H1 (cell line): ENCODE measurements around the gene KCNQ1OT1. TPM values are rescaled to one million over a fixed set of nuclear protein-coding genes. Genes with fewer than 3 reads are reported as not detected.

Experiments
- CTCF ChIA-PET: fragments of 300-600 bp; sonication (Branson Sonifier 250); formaldehyde crosslinking; loops from one replicate; lab custom pipeline; 2021; ENCODE audit not compliant: partially characterized antibody; lab: Charles Lee
- POLR2A ChIA-PET: fragments of 300-600 bp; sonication (Branson Sonifier 250); formaldehyde crosslinking; loops from one replicate; lab custom pipeline; 2021; ENCODE audit warnings: inconsistent platforms; ENCODE audit not compliant: partially characterized antibody; lab: Charles Lee
- DNase-seq, 2 experiments: peaks; one replicate each; pipeline versions ENCODE4 v3.0.0 to v3.0.0-alpha.2; 2010 to 2022; ENCODE audit warnings: low spot score in 2 of 2, low read depth in 1 of 2, mixed read lengths in 1 of 2
- FAIRE-seq: peaks from 2 replicates; lab custom pipeline; 2011; peaks lifted over from hg19 to GRCh38; lab: Jason Lieb, UNC
- H2AFZ ChIP-seq: 2 replicates; pipeline ENCODE4 v1.8.1; 2012; ENCODE audit warnings: low read length, inconsistent platforms
- H2AK5ac ChIP-seq: 2 replicates; pipeline ENCODE4 v1.6.1; 2013; ENCODE audit warnings: low read depth, low read length
- H2BK120ac ChIP-seq: replicated peaks from 2 replicates; pipeline ENCODE3; 2013; ENCODE audit warnings: low read depth, low read length, inconsistent platforms
- H2BK12ac ChIP-seq: 2 replicates; pipeline ENCODE4 v1.6.1; 2013; ENCODE audit warnings: low read depth, low read length
- H2BK15ac ChIP-seq: 2 replicates; pipeline ENCODE4 v1.6.1; 2013; ENCODE audit warnings: low read length
- H2BK20ac ChIP-seq: 2 replicates; pipeline ENCODE4 v1.6.1; 2013; ENCODE audit warnings: low read length
- H2BK5ac ChIP-seq: 2 replicates; pipeline ENCODE4 v1.6.1; 2013; ENCODE audit warnings: low read depth, low read length
- H3K14ac ChIP-seq: 2 replicates; pipeline ENCODE4 v1.6.1; 2013; ENCODE audit warnings: inconsistent platforms; ENCODE audit not compliant: insufficient read length
- H3K18ac ChIP-seq: 2 replicates; pipeline ENCODE4 v1.6.1; 2013; ENCODE audit warnings: low read length; ENCODE audit errors: extremely low read depth
- H3K23ac ChIP-seq: 2 replicates; pipeline ENCODE4 v1.6.1; 2013; ENCODE audit warnings: inconsistent platforms; ENCODE audit not compliant: insufficient read length
- H3K23me2 ChIP-seq: 2 replicates; pipeline ENCODE4 v1.6.1; 2013; ENCODE audit warnings: low read depth, low read length
- H3K27ac ChIP-seq: 2 replicates; pipeline ENCODE4 v1.6.1; 2011; ENCODE audit warnings: low read depth, low read length, inconsistent platforms
- H3K27me3 ChIP-seq, 4 experiments: replicated peaks in 1 of 4; 1 replicate in 1 of 4; 2 replicates in 3 of 4; pipeline versions ENCODE4 v1.6.1 to v1.8.1; 2011 to 2013; ENCODE audit warnings: low read length in 3 of 4, mild to moderate bottlenecking in 3 of 4, inconsistent platforms in 2 of 4, mixed read lengths in 2 of 4, moderate library complexity in 1 of 4; ENCODE audit not compliant: control insufficient read depth in 3 of 4, insufficient read depth in 3 of 4; ENCODE audit errors: extremely low read depth in 1 of 4
- H3K36me3 ChIP-seq, 4 experiments: 2 replicates each; pipeline versions ENCODE4 v1.6.1 to v1.8.1; 2011 to 2013; ENCODE audit warnings: mild to moderate bottlenecking in 4 of 4, low read length in 3 of 4, moderate library complexity in 2 of 4, control low read depth in 1 of 4, inconsistent platforms in 1 of 4; ENCODE audit not compliant: insufficient read depth in 4 of 4, control insufficient read depth in 2 of 4
- H3K4ac ChIP-seq: replicated peaks from 2 replicates; pipeline ENCODE3; 2013; ENCODE audit warnings: low read length, low read depth, mixed read lengths, inconsistent platforms; ENCODE audit not compliant: insufficient read length
- H3K4me1 ChIP-seq, 4 experiments: replicated peaks in 1 of 4; 1 replicate in 1 of 4; 2 replicates in 3 of 4; pipeline versions ENCODE4 v1.6.1 to v1.8.1; 2011 to 2013; ENCODE audit warnings: low read length in 3 of 4, inconsistent platforms in 2 of 4, mixed read lengths in 1 of 4; ENCODE audit not compliant: insufficient read depth in 4 of 4, control insufficient read depth in 3 of 4
- H3K4me2 ChIP-seq, 2 experiments: 2 replicates each; pipeline versions ENCODE4 v1.6.1 to v1.8.1; 2011 to 2013; ENCODE audit warnings: low read depth in 2 of 2, low read length in 2 of 2, control low read depth in 1 of 2, inconsistent platforms in 1 of 2, mild to moderate bottlenecking in 1 of 2; ENCODE audit not compliant: insufficient read depth in 1 of 2
- H3K4me3 ChIP-seq, 4 experiments: fragments of 200-600, 300-600 bp in 1 of 4; sonication (generic), shearing (Covaris generic), sonication (Bioruptor Twin) in 1 of 4; 2 replicates each; pipeline versions ENCODE4 v1.5.1 to v1.8.1; 2011 to 2016; ENCODE audit warnings: low read length in 4 of 4, low read depth in 3 of 4, control low read depth in 2 of 4, inconsistent platforms in 2 of 4, mild to moderate bottlenecking in 2 of 4, mixed read lengths in 1 of 4, moderate library complexity in 1 of 4; ENCODE audit not compliant: insufficient read depth in 2 of 4; ENCODE audit errors: extremely low read depth in 1 of 4
- H3K56ac ChIP-seq: replicated peaks from 2 replicates; pipeline ENCODE3; 2013; ENCODE audit warnings: low read depth, mild to moderate bottlenecking, mixed read lengths, low read length, inconsistent platforms; ENCODE audit not compliant: insufficient read length
- H3K79me1 ChIP-seq: 2 replicates; pipeline ENCODE4 v1.6.1; 2013; ENCODE audit warnings: low read depth, low read length, control low read depth
- H3K79me2 ChIP-seq, 2 experiments: 2 replicates each; pipeline versions ENCODE4 v1.6.1 to v1.8.1; 2012 to 2013; ENCODE audit warnings: low read length in 2 of 2, mild to moderate bottlenecking in 2 of 2, inconsistent platforms in 1 of 2; ENCODE audit not compliant: insufficient read depth in 2 of 2, control insufficient read depth in 1 of 2
- H3K9ac ChIP-seq, 4 experiments: replicated peaks in 1 of 4; 1 replicate in 1 of 4; 2 replicates in 3 of 4; pipeline versions ENCODE4 v1.6.1 to v1.8.1; 2011 to 2013; ENCODE audit warnings: low read depth in 3 of 4, low read length in 3 of 4, control low read depth in 2 of 4, mild to moderate bottlenecking in 2 of 4, moderate library complexity in 2 of 4, inconsistent platforms in 1 of 4; ENCODE audit errors: extremely low read depth in 1 of 4
- H3K9me3 ChIP-seq, 2 experiments: 2 replicates each; pipeline versions ENCODE4 v1.6.1 to v1.8.1; 2012 to 2013; ENCODE audit warnings: mild to moderate bottlenecking in 2 of 2, moderate library complexity in 2 of 2, control low read depth in 1 of 2, inconsistent platforms in 1 of 2, low read depth in 1 of 2, low read length in 1 of 2, mixed read lengths in 1 of 2; ENCODE audit not compliant: insufficient read depth in 2 of 2
- H4K20me1 ChIP-seq, 2 experiments: replicated peaks in 1 of 2; 2 replicates each; pipeline versions ENCODE3 to v1.8.1; 2011 to 2013; ENCODE audit warnings: inconsistent platforms in 2 of 2, low read length in 2 of 2, mild to moderate bottlenecking in 1 of 2; ENCODE audit not compliant: insufficient read depth in 2 of 2, control insufficient read depth in 1 of 2
- H4K5ac ChIP-seq: 2 replicates; pipeline ENCODE4 v1.6.1; 2013; ENCODE audit warnings: low read length, low read depth, mixed read lengths, inconsistent platforms; ENCODE audit not compliant: insufficient read length
- H4K8ac ChIP-seq: 2 replicates; pipeline ENCODE4 v1.8.0; 2013; ENCODE audit warnings: mild to moderate bottlenecking, moderate library complexity, low read length, inconsistent platforms; ENCODE audit not compliant: insufficient read depth; ENCODE audit errors: extremely low read depth
- H4K91ac ChIP-seq: replicated peaks from 2 replicates; pipeline ENCODE3; 2013; ENCODE audit warnings: low read length, mixed read lengths, inconsistent platforms; ENCODE audit not compliant: insufficient read length
- ATF3 ChIP-seq: IDR thresholded peaks from 2 replicates; pipeline ENCODE4 v1.6.1; 2011; ENCODE audit warnings: low read depth, mild to moderate bottlenecking, low read length; ENCODE audit not compliant: insufficient read depth
- CHD2 ChIP-seq: IDR thresholded peaks from 2 replicates; pipeline ENCODE4 v1.6.1; 2012; ENCODE audit warnings: low read length, improper control_type of control experiment
- CTCF ChIP-seq, 3 experiments: IDR thresholded peaks; 1 replicate in 2 of 3; 2 replicates in 1 of 3; pipeline versions ENCODE4 v1.5.1 to v1.6.1; 2011; ENCODE audit warnings: low read length in 3 of 3, mild to moderate bottlenecking in 3 of 3, inconsistent platforms in 2 of 3, low read depth in 1 of 3, moderate library complexity in 1 of 3; ENCODE audit not compliant: insufficient read depth in 1 of 3; ENCODE audit errors: control extremely low read depth in 1 of 3
- GTF2F1 ChIP-seq: IDR thresholded peaks from 2 replicates; pipeline ENCODE4 v1.6.1; 2012; ENCODE audit warnings: low read depth, low read length, improper control_type of control experiment, borderline replicate concordance
- MAFK ChIP-seq: IDR thresholded peaks from 2 replicates; pipeline ENCODE4 v1.6.1; 2012; ENCODE audit warnings: low read depth, mild to moderate bottlenecking, improper control_type of control experiment, low read length
- POLR2A ChIP-seq, 2 experiments: IDR thresholded peaks; 1 replicate in 1 of 2; 2 replicates in 1 of 2; pipeline ENCODE4 v1.6.1; 2011; ENCODE audit warnings: low read depth in 2 of 2, low read length in 2 of 2, mild to moderate bottlenecking in 2 of 2; ENCODE audit errors: control extremely low read depth in 1 of 2
- POLR2AphosphoS5 ChIP-seq: IDR thresholded peaks from 2 replicates; pipeline ENCODE4 v1.6.1; 2011; ENCODE audit warnings: low read depth, low read length
- RXRA ChIP-seq: IDR thresholded peaks from 2 replicates; pipeline ENCODE4 v1.6.1; 2011; ENCODE audit warnings: low read depth, mild to moderate bottlenecking, low read length, moderate library complexity; ENCODE audit not compliant: insufficient read depth
- SUZ12 ChIP-seq: fragments of 200-600 bp; sonication (generic); IDR thresholded peaks from 2 replicates; pipeline ENCODE4 v1.6.1; 2012; ENCODE audit warnings: mild to moderate bottlenecking, inconsistent platforms, low read length, moderate library complexity, mixed read lengths
- ZNF274 ChIP-seq: IDR thresholded peaks from 2 replicates; pipeline ENCODE4 v1.7.0; 2012; ENCODE audit warnings: low read length, borderline replicate concordance; ENCODE audit errors: extremely low read depth
- WGBS, 2 experiments: shearing (Covaris generic) in 1 of 2; methylation state at CpG; one replicate each; pipeline versions ENCODE4 v1.1.6 to v1.1.7; 2013 to 2015; ENCODE audit warnings: low lambda C conversion rate in 2 of 2, mixed read lengths in 2 of 2, inconsistent platforms in 1 of 2, low coverage in 1 of 2, missing lambda C conversion rate in 1 of 2; ENCODE audit not compliant: insufficient replicate concordance in 2 of 2, insufficient coverage in 1 of 2, insufficient read length in 1 of 2; ENCODE audit errors: extremely low coverage in 1 of 2, missing lambda C conversion rate in 1 of 2; 5-methylcytosine and 5-hydroxymethylcytosine counted together
- polyA plus RNA-seq, 7 experiments: library from polyadenylated mRNA; depleted of rRNA in 3 of 7; stranded (reverse) in 5 of 7; unstranded in 2 of 7; fragments of >200 nt in 5 of 7; fragments of 200-250 nt in 2 of 7; gene quantifications; 1 replicate in 5 of 7; 2 replicates in 1 of 7; 4 replicates in 1 of 7; pipeline versions ENCODE4 v1.2.1 to v1.2.3, GENCODE V29; 2011 to 2013; ENCODE audit warnings: missing spikeins in 2 of 7, mixed read lengths in 2 of 7
- total RNA-seq: library from RNA; stranded (reverse); fragmentation: NEBNext Ultra II Directional; extraction: Animal tissue kit (Norgen Biotek cat#: 25700); gene quantifications from 2 replicates; pipeline ENCODE4 v1.2.1, GENCODE V29; 2021

The KCNQ1OT1 gene
- total and polyA plus RNA-seq, 2 of the 8 experiments (the other 6 are each of a cell fraction or from before 2014, with no cell fraction given): 0.21 to 1.2 TPM

- Histone ChIP-seq H2BK15ac (no peak overlapping the region), H3K14ac (no peak overlapping the region), H3K56ac (no peak overlapping the region), H2AFZ (no peak overlapping the region), H3K9me3 (no peaks in the 10 kb centered on the region; a peak in 1 of 4 replicates), H3K4ac (no peak overlapping the region), H3K18ac (no peak overlapping the region), H3K23me2 (no peaks in the 10 kb centered on the region), H3K4me3 (no peak overlapping the region), H2AK5ac (no peak overlapping the region), H4K8ac (peak overlapping the region; percentile 14; the same call in 1 of the 2 replicates), H3K23ac (no peak overlapping the region), H2BK5ac (no peak overlapping the region), H3K4me1 (peaks cover 0 to 4% (median 0%) of the 10 kb centered on the region in 4 experiments; a peak in 1 of 7 replicates), H3K9ac (no peak overlapping the region), H3K27me3 (peaks cover 0 to 22% (median 13%) of the 10 kb centered on the region in 4 experiments; a peak in 5 of 7 replicates), H4K5ac (no peak overlapping the region), H2BK120ac (no peak overlapping the region), H3K79me2 (no peaks in the 10 kb centered on the region), H2BK12ac (no peak overlapping the region), H3K79me1 (no peaks in the 10 kb centered on the region), H4K91ac (no peak overlapping the region), H3K27ac (no peak overlapping the region), H2BK20ac (no peak overlapping the region), H3K36me3 (no peaks in the 10 kb centered on the region), H3K4me2 (no peak overlapping the region), H4K20me1 (peaks cover 0 to 4% of the 10 kb centered on the region in 2 experiments)
- no peak for FAIRE-seq
- CTCF ChIA-PET: interaction anchor here (0.8 to 1.5 kb wide), 4 partner anchors 44 to 206 kb away, joined by 3 to 4 read pairs (median 3); no protein-coding TSS in a partner anchor
- 89% methylated on average over 5 of the region's 7 CpGs; no CpG with 5 or more reads in 1 of the 2 experiments for WGBS, 2 experiments
- TF ChIP-seq RXRA (no peak), SUZ12 (no peak), GTF2F1 (no peak), POLR2AphosphoS5 (no peak), CTCF (IDR thresholded peaks at IDR 0.05; ENCODE audit: control extremely low read depth in 1 of 3, insufficient read depth in 1 of 3, low read depth in 1 of 3, low read length in 3 of 3) (no peak), ZNF274 (no peak), CHD2 (no peak), POLR2A (IDR thresholded peaks at IDR 0.05; ENCODE audit: control extremely low read depth in 1 of 2, low read depth in 2 of 2, low read length in 2 of 2) (no peak), MAFK (no peak), ATF3 (no peak)
- POLR2A ChIA-PET: no interaction called here
- no peak for DNase-seq
Measured at GRCh38 chr11:2737226-2737590, 37.4 kb upstream of the KCNQ1OT1 start.
